K562 (cell line): ENCODE measurements around the gene ARHGEF26. TPM values are rescaled to one million over a fixed set of nuclear protein-coding genes. Genes with fewer than 3 reads are reported as not detected.
A peak's percentile ranks its signal among the peaks of the same experiment; 100 is the strongest.

Experiments
- ATAC-seq: fragments of 200-7000 bp; cut with Tn5 transposase; 3 replicates; pipeline ENCODE4 v1.9.1; 2020; ENCODE audit warnings: moderate library complexity
- BruUV-seq: library from RNA; stranded (reverse); fragments of 400-500 nt; replicated peaks from 2 replicates; lab custom pipeline; 2021; lab: Mats Ljungman, UMichigan
- CTCF ChIA-PET: fragments of 300-600 bp; formaldehyde crosslinking; extraction: SDS; loops from one replicate; lab custom pipeline; 2021; ENCODE audit warnings: low intra/inter-chr PET ratio; lab: Yijun Ruan, JAX
- POLR2A ChIA-PET: fragments of 300-600, 350-650 bp; sonication (Branson Sonifier 250); formaldehyde crosslinking; extraction: SDS; loops from one replicate; lab custom pipeline; 2021; ENCODE audit warnings: antibody characterized with exemption, inconsistent platforms; lab: Yijun Ruan, JAX
- DNase-seq, 4 experiments: peaks; one replicate each; pipeline versions ENCODE4 v3.0.0 to v3.0.0-alpha.2; 2011 to 2018; ENCODE audit warnings: low spot score in 3 of 4, mixed read lengths in 3 of 4; ENCODE audit errors: extremely low read depth in 1 of 4
- FAIRE-seq: peaks from 2 replicates; lab custom pipeline; 2011; peaks lifted over from hg19 to GRCh38; lab: Jason Lieb, UNC
- H2AFZ ChIP-seq: 2 replicates; pipeline ENCODE4 v1.6.0; 2011; ENCODE audit warnings: low read depth, low read length, control low read depth, inconsistent platforms
- H3K27ac ChIP-seq: fragments of 200-600 bp; 3 replicates; pipeline ENCODE4 v1.8.0; 2011; ENCODE audit warnings: low read depth, mild to moderate bottlenecking, control low read depth, inconsistent platforms, low read length, moderate library complexity, mixed read lengths; ENCODE audit errors: extremely low read depth
- H3K27me3 ChIP-seq, 2 experiments: fragments of 300-600 bp in 1 of 2; 2 replicates in 1 of 2; 3 replicates in 1 of 2; pipeline versions ENCODE4 v1.6.0 to v1.8.0; 2011; ENCODE audit warnings: inconsistent platforms in 2 of 2, low read length in 2 of 2, mild to moderate bottlenecking in 1 of 2, mixed read lengths in 1 of 2, moderate library complexity in 1 of 2; ENCODE audit not compliant: control insufficient read depth in 2 of 2, insufficient read depth in 2 of 2
- H3K36me3 ChIP-seq: fragments of 300-600 bp; 3 replicates; pipeline ENCODE4 v1.8.0; 2011; ENCODE audit warnings: mild to moderate bottlenecking, low read length, inconsistent platforms; ENCODE audit not compliant: control insufficient read depth, insufficient read depth
- H3K4me1 ChIP-seq, 2 experiments: fragments of 200-600 bp in 1 of 2; replicated peaks in 1 of 2; 2 replicates in 1 of 2; 3 replicates in 1 of 2; pipeline versions ENCODE4 v1.5.1 to v1.8.0; 2011; ENCODE audit warnings: inconsistent platforms in 2 of 2, low read length in 2 of 2, mild to moderate bottlenecking in 1 of 2, mixed read lengths in 1 of 2, moderate library complexity in 1 of 2; ENCODE audit not compliant: control insufficient read depth in 2 of 2, insufficient read depth in 2 of 2
- H3K4me2 ChIP-seq: 2 replicates; pipeline ENCODE4 v1.6.1; 2011; ENCODE audit warnings: low read length, control low read depth, inconsistent platforms, mixed read lengths; ENCODE audit not compliant: insufficient read depth
- H3K4me3 ChIP-seq: fragments of 200-600 bp; sonication (generic), shearing (Covaris generic); 2 replicates; pipeline ENCODE4 v1.5.1; 2016; ENCODE audit warnings: control low read depth, inconsistent platforms
- H3K79me2 ChIP-seq: fragments of 200-600 bp; 3 replicates; pipeline ENCODE4 v1.8.0; 2011; ENCODE audit warnings: low read length, inconsistent platforms; ENCODE audit not compliant: control insufficient read depth, insufficient read depth
- H3K9ac ChIP-seq, 2 experiments: 2 replicates each; pipeline versions ENCODE4 v1.6.0 to v1.6.1; 2011; ENCODE audit warnings: low read depth in 2 of 2, low read length in 2 of 2, control low read depth in 1 of 2, inconsistent platforms in 1 of 2, mild to moderate bottlenecking in 1 of 2, mixed read lengths in 1 of 2; ENCODE audit not compliant: insufficient read depth in 1 of 2
- H3K9me1 ChIP-seq: one replicate; pipeline ENCODE4 v1.6.0; 2011; ENCODE audit warnings: inconsistent platforms, mild to moderate bottlenecking, low read length, moderate library complexity; ENCODE audit not compliant: control insufficient read depth, insufficient read depth
- H3K9me3 ChIP-seq: replicated peaks from 2 replicates; pipeline ENCODE4 v1.5.1; 2011; ENCODE audit warnings: low read depth, low read length, inconsistent platforms; ENCODE audit not compliant: control insufficient read depth, insufficient read depth
- H4K20me1 ChIP-seq: replicated peaks from 2 replicates; pipeline ENCODE4 v1.6.1; 2011; ENCODE audit warnings: low read length, inconsistent platforms, mixed read lengths; ENCODE audit not compliant: control insufficient read depth, insufficient read depth
- ARID2 ChIP-seq: fragments of 450-650 bp; IDR thresholded peaks from 2 replicates; pipeline ENCODE4 v1.6.1; 2017; ENCODE audit warnings: antibody characterized with exemption, mild to moderate bottlenecking
- CTCF ChIP-seq, 3 experiments: IDR thresholded peaks in 2 of 3; conservative IDR thresholded peaks in 1 of 3; 2 replicates each; pipeline ENCODE4 v1.5.1; 2011 to 2012; ENCODE audit warnings: low read length in 3 of 3, mild to moderate bottlenecking in 3 of 3, control low read depth in 2 of 3, improper control_type of control experiment in 1 of 3, inconsistent platforms in 1 of 3, low read depth in 1 of 3, mixed read lengths in 1 of 3, moderate library complexity in 1 of 3; ENCODE audit not compliant: insufficient read depth in 2 of 3
- MCM2 ChIP-seq: fragments of 450-650 bp; IDR thresholded peaks from 2 replicates; pipeline ENCODE4 v1.6.1; 2017; ENCODE audit warnings: low read depth, mild to moderate bottlenecking
- WGBS: fragments of 100-300 bp; shearing (Covaris generic); methylation state at CpG from one replicate; pipeline ENCODE4 v1.1.6; 2016; ENCODE audit warnings: low coverage, mixed read lengths; ENCODE audit not compliant: insufficient coverage; ENCODE audit errors: missing lambda C conversion rate; 5-methylcytosine and 5-hydroxymethylcytosine counted together
- in situ Hi-C: fragments of 300-500 bp; cut with MboI; formaldehyde crosslinking; loops from 4 replicates; pipeline ENCODE4 v1.15.0; 2018; ENCODE audit warnings: inconsistent platforms, mixed read lengths
- intact Hi-C: fragments of 100-400 bp; cut with micrococcal nuclease; formaldehyde crosslinking; loops from 2 replicates; pipeline ENCODE4 v1.14.2; 2022
- polyA plus RNA-seq, 8 experiments: library from polyadenylated mRNA; depleted of rRNA in 4 of 8; stranded (reverse) in 5 of 8; unstranded in 3 of 8; fragments of >200 nt; fragmentation: Nextera tagmentation in 2 of 8; fragmentation: Illumina TruSeq in 1 of 8; extraction: Ambion mirVana in 2 of 8; extraction: Trizol in 1 of 8; gene quantifications; 2 replicates each; pipeline versions ENCODE4 v1.2.1 to v1.2.3, GENCODE V29; 2011 to 2014; ENCODE audit warnings: inconsistent platforms in 1 of 8, missing spikeins in 1 of 8
- total RNA-seq, 7 experiments: library from RNA; depleted of rRNA in 6 of 7; stranded (reverse); fragments of >200 nt in 6 of 7; fragmentation: Illumina TruSeq in 2 of 7; extraction: Trizol in 2 of 7; gene quantifications; 2 replicates each; pipeline versions ENCODE4 v1.2.1 to v1.2.3, GENCODE V29; 2011 to 2021; ENCODE audit warnings: low replicate concordance in 1 of 7
- TF ChIP-seq, protein P1 (sequence below), 2 experiments: fragments of 450-650 bp; formaldehyde crosslinking in 1 of 2; IDR thresholded peaks; 2 replicates each; pipeline versions ENCODE4 v1.4.0 to v1.6.1; 2014 to 2020; ENCODE audit warnings: mild to moderate bottlenecking in 2 of 2, borderline replicate concordance in 1 of 2, low read depth in 1 of 2

Gene ARHGEF26
- total and polyA plus RNA-seq, 9 of the 15 experiments (the other 6 are each of a cell fraction or from before 2014, with no cell fraction given): 0.01 to 0.11 (median 0.04) TPM; not detected in 2

DNA sequence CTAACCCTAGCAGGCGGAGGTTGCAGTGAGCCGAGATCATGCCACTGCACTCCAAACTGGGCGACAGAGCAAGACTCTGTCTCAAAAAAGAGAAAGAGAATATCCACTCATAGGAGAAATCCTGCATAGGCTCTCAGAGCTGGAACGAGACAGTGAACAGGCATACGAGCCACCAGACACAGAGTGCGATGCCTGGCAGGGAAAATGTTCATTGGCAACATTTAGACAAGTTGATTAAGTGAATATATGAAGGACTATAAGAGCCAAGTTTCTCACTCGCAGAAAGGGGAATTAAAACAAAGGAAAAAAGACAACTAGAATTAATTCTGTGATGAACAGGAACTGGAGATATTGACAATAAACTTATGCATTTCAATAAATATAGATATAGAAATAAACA lies 27.1 kb upstream of the ARHGEF26 start:
- TF ChIP-seq MCM2 (no peak), ARID2 (no peak)
- Histone ChIP-seq H3K36me3 (no peaks in the 10 kb centered on the region), H2AFZ (no peak overlapping the region), H4K20me1 (no peaks in the 10 kb centered on the region), H3K9me1 (no peaks in the 10 kb centered on the region), H3K4me3 (no peak overlapping the region), H3K9me3 (no peaks in the 10 kb centered on the region), H3K4me1 (no peaks in the 10 kb centered on the region), H3K79me2 (no peaks in the 10 kb centered on the region), H3K27me3 (no peaks in the 10 kb centered on the region), H3K4me2 (no peak overlapping the region), H3K9ac (no peak overlapping the region), H3K27ac (no peak overlapping the region)
- FAIRE-seq (no peak), DNase-seq (no peak), ATAC-seq (no peak)
- intact Hi-C loops (no loop called here), in situ Hi-C loops (no loop called here)
- no TSS peak for BruUV-seq
- ChIA-PET CTCF (no interaction called here), POLR2A (no interaction called here)
- WGBS: 0% methylated on average over 7 of the region's 7 CpGs

DNA sequence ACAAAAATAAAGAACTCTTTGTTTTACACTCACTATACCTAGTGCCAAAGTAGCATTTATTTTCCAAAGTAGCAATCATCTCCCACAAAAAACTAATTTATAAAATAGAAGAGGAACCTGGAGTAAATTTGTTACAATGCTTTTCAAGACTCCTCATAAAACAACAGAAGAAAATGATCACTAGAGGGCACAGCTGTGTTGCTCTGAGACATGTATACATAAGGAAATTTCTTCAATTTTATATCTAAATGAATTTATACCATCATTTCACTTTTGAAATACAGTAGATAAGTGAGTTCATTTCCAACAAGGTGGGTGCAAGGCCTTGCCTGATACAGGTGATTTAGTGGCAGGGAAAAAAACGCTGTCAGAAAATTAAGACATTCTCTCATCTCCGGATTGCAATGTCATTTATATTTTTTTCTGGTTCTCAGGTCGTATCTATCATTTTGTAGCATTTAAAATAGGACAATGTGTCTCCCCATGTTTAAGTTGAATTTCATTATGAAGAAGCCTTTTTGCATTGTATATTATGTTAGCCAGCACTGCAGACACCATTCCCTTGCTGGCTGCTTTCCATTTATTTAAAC lies 25.3 kb upstream of the ARHGEF26 start:
- ChIA-PET POLR2A (no interaction called here), CTCF (interaction anchor here (0.7 kb wide), 1 partner anchor 157 kb away, joined by 5 read pairs; no protein-coding TSS in a partner anchor)
- in situ Hi-C loops: no loop called here
- Histone ChIP-seq H3K36me3 (no peaks in the 10 kb centered on the region), H3K27me3 (no peaks in the 10 kb centered on the region), H4K20me1 (no peaks in the 10 kb centered on the region), H2AFZ (no peak overlapping the region), H3K4me2 (no peak overlapping the region), H3K9me1 (no peaks in the 10 kb centered on the region), H3K4me3 (no peak overlapping the region), H3K9ac (no peak overlapping the region), H3K27ac (no peak overlapping the region), H3K79me2 (no peaks in the 10 kb centered on the region), H3K4me1 (no peaks in the 10 kb centered on the region), H3K9me3 (no peaks in the 10 kb centered on the region)
- no peak for FAIRE-seq
- intact Hi-C loops: loop anchor here (1.0 kb wide), 1 partner anchor 157 kb away; no protein-coding TSS in a partner anchor
- 2% methylated on average over 3 of the region's 3 CpGs for WGBS
- peak in 1 of 4 experiments; percentile 13 for DNase-seq
- no TSS peak for BruUV-seq
- ATAC-seq: no peak
- TF ChIP-seq, protein P1, sequence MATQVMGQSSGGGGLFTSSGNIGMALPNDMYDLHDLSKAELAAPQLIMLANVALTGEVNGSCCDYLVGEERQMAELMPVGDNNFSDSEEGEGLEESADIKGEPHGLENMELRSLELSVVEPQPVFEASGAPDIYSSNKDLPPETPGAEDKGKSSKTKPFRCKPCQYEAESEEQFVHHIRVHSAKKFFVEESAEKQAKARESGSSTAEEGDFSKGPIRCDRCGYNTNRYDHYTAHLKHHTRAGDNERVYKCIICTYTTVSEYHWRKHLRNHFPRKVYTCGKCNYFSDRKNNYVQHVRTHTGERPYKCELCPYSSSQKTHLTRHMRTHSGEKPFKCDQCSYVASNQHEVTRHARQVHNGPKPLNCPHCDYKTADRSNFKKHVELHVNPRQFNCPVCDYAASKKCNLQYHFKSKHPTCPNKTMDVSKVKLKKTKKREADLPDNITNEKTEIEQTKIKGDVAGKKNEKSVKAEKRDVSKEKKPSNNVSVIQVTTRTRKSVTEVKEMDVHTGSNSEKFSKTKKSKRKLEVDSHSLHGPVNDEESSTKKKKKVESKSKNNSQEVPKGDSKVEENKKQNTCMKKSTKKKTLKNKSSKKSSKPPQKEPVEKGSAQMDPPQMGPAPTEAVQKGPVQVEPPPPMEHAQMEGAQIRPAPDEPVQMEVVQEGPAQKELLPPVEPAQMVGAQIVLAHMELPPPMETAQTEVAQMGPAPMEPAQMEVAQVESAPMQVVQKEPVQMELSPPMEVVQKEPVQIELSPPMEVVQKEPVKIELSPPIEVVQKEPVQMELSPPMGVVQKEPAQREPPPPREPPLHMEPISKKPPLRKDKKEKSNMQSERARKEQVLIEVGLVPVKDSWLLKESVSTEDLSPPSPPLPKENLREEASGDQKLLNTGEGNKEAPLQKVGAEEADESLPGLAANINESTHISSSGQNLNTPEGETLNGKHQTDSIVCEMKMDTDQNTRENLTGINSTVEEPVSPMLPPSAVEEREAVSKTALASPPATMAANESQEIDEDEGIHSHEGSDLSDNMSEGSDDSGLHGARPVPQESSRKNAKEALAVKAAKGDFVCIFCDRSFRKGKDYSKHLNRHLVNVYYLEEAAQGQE (IDR thresholded peaks at IDR 0.05; ENCODE audit: borderline replicate concordance): peak; percentile 12; the same call in 1 of the 2 replicates
- TF ChIP-seq, protein P1 (CRISPR knock-in tag; IDR thresholded peaks at IDR 0.05; ENCODE audit: low read depth): no peak
- TF ChIP-seq CTCF (IDR thresholded peaks at IDR 0.05 in 2 of 3, conservative IDR thresholded peaks at IDR 0.05 in 1 of 3; ENCODE audit: insufficient read depth in 2 of 3, low read depth in 1 of 3, low read length in 3 of 3): peak in 2 of 3 experiments; percentile 2 to 45; a peak in 3 of 6 replicates
